ENCODE measurements around the gene XRRA1.

Gene XRRA1

DNA sequence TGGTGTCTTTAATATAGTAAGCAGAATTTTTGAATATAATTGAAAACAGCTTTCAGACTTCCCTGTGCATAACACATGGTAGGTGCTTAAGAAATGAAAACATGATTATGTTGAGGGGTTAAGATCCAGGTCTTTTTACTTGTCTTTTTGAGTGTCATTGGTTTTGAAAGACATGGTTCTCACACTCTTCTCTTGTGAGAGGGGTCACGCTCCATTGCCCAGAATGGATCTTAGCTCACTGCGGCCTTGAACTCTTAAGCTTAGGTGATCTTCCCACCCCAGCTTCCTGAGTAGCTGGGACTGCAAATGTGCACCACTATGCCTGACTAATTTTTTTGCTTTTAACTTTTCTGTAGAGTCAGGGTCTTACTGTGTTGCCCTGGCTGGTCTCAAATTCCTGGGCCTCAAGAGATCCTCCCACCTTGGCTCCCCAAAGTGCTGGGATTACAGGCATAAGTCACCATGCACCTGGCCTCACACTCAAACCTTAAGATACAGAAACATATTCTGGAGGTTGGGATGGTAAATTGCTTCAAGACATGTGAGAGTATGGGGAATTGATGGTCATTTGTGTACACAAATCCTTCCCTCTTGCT lies 1.6 kb upstream of the XRRA1 start:
- no peak for DNase-seq

DNA sequence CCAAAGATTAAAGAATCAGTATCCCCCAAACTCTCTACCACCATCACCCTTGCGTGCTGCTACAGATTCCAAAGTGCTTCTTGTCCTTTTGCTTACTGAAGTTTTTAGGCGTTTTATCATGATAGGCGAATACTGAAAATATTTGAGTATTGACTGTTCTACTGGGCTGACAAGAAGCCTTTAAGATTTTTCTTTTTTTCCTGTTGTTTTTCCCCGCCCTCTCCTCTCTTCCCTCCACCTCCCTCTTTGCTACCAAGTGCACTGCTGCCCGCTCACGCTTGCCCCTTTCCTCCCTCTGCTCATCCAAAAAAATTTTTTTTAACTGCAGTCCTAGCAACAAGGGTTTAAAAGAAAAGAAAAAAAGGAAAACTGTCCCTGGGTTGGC lies 854 bp upstream of the XRRA1 start:
- no peak for DNase-seq

DNA sequence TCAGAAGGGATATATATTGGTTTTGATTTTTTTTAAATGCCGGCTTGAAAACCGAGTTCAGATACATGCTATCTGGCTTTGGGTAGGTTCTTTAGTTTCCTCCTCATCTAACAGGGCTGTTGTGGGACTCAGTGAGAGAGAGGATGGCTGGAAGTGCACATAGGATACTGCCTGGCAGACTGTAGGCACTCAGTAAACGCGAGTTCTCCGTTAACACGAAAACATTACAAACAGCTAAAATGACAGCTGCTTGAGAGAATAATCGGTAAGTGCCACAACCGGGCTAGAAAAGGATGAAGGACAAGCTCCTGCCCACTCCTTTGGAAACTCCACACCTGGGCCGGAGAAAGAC lies 369 bp downstream of the XRRA1 start:
- no peak for DNase-seq

DNA sequence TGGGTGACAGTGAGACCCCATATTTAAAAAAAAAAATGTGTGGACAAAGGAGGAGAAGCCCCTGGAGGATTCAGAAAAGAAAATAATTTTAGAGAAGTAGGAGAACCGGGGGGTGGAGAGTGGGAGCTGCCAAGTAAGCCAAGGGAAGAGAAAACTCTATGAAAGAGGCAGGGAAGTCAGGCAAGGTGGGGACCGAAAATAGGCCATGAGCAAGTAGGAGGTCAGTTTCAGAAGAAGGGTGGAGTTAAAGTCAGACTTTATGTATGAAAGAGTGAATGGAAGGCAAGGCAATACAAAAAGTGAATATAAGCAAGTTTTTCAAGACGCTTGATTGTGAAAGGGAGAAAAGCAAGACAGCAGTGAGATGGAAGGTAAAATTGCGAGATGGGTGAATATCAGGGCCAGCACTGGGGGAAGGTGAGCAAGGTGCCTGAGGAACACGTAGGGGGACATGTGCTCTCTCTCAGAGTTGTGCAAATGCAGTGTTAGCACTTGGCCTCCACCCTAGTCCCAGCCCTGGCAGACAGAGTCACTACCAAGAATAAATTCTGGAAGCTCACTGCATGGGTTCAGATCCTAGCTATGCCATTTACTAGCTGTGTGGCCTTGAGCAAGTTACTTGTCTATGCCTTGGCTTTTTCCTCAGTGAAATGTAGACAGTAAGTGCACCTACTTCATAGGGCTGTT lies 6.7 kb downstream of the XRRA1 start:
- no peak for DNase-seq

DNA sequence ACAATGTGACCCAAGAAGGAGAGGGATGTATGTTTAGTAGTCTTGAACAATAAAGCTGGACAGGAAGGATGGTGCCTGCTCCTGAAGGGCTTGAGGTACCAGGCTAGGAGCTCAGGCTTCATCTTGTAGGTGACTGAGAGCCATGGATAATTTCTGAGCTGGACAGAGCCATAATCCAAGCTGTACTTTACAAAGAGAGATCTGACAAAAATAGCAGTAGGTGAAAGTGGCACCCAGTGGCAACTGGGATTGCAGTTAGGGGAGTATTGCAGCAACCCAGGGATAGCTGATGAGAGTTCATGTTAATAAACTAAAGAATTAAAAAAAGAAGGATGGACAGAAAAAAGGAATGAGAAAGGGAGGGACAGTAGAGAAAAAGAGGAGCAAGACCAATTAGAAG lies 7.4 kb downstream of the XRRA1 start:
- DNase-seq, result no peak

DNA sequence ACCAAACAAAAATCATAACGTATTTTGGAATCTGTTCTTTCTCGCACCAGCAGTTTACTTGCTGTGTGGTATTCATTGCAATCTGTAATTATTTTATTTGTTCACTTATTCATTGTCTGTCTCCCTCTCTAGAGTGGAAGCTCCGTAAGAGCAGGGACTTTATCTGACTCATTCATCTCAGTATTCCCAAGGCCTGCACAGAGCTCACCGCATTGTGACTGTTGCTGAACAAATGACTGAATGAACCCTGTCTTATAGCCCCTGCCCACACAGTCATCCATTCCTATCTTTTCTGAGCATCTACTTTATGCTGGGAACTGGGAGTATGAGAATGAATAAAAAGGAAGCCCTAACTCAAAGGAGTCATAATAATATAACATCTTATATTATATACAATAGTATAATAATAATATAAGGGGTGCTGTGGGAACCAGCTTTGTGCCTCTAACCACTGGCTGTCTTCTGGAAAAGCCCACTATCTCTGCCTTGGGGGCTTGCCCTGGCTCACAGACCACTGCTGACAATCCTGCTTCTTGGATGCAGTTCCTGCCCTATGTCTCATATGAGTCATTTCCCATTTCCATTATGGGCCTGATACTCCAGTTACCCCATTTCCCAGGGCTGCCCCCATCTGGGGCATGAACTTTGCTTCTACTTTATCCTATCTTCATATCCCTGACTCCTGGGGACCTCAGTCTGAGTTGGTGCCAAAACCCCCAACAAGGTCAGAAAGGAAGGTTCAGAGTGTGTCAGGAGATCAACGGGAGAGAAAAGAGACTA lies 11.0 kb downstream of the XRRA1 start:
- no peak for DNase-seq

DNA sequence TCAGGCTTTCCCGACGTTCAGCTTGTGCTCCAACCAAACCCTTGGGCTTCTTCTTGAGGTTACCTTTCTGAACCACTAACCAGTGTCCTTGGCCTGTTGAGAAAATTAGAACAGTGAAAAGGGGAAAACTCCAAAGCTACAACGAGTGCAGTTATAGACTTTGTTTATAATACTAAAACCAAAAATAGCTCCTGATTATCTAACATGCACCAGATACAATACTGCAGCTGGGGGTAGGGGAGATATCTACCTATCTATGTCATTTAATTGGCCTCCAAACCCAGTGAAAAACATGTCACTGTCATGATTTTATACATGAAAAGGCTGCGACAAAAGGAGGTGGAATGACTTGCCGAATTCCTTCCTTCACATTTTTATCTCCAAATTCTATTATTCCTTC lies 11.9 kb downstream of the XRRA1 start:
- no peak for DNase-seq

DNA sequence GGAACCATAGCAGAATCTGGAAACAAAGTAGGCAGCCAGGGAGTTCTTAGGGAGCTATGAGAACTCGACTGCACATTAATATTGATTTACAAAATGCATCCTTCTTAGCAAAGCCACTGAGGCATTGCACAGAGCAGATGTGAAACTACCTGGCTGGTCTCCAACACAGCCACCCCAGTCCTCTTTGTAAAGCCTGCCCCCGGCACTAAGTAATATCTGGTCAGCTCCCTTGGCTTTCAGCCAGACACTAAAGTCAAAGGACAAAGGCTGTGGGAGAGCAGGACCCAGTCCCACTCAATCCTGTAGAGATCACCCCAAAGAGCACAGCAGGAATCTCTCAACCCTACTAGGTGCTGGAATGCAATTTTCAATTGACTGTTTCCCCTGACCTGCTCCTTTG lies 12.8 kb downstream of the XRRA1 start:
- no peak for DNase-seq

DNA sequence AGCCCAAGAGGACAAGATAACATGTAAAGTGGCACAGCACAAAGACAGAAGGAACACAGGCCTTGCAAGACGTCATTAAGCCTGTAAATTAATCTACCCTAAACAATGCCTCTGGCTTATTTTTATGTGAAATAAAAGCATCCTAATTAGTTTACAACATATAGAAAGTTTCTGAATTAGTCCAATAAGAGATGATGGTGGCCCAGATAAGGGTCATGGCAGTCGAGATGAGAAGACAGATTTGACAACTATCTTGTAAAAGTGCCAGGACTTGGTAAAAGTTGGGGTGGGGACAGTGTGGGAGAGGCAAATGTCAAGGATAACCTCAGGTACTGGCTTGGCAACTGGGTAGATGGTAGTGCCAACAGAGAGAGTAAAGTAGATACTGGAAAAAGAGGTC lies 13.6 kb downstream of the XRRA1 start:
- DNase-seq, result no peak

DNA sequence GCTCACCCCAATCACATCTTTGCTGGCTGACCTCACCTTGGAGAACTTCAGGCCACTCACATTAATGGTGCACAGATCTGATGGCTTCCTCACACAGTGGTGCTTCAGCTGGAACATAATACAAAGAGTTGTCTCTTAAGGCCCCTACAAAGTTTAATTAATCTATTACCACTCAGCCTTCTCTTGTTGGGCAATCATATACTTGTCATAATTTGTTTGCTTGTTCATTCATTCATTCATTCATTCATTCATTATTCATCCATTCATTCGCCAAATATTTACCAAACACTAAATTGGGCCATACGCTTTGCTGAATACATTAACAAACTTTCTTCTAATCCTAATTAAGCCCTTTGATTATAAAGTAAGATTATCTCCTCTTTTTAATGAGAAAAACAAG lies 15.1 kb downstream of the XRRA1 start:
- DNase-seq, result no peak

DNA sequence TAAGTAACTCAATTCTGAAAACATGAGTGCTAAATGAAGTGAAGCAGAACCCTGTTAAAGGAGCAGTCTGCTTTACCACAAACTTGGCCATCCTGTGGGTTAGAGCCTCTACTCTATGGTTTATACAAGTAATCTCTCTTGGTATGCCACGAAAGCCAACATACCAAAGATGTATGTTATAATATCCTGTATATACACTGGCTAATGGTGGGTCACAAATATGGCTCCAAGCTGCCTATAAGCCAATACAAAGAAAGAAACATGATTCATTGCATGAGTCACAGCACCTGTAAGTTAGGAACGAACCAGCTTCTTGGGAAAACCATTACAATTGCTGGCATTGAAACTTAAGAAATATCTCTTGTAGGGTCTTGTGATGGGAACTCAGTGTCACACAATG lies 16.1 kb downstream of the XRRA1 start:
- no peak for DNase-seq

DNA sequence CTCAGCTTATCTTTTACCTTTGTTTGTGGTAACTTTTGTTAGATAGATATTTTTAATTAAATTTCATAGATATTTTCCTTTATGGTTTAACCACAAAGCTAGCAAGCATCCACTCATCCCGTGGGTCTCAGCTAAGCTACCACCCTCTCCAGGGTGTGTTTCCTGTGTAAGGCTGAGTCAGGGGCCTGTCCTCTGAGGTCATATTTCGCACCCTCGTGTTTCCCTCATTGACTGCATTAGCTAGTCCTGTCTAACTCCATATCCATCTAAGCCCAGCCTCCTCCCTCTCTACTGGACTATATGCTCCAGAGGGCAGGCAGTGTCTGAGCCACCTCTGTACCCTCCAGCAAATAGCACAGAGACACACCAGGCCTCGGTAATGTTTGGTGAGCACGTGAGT lies 16.7 kb downstream of the XRRA1 start:
- DNase-seq, result no peak

DNA sequence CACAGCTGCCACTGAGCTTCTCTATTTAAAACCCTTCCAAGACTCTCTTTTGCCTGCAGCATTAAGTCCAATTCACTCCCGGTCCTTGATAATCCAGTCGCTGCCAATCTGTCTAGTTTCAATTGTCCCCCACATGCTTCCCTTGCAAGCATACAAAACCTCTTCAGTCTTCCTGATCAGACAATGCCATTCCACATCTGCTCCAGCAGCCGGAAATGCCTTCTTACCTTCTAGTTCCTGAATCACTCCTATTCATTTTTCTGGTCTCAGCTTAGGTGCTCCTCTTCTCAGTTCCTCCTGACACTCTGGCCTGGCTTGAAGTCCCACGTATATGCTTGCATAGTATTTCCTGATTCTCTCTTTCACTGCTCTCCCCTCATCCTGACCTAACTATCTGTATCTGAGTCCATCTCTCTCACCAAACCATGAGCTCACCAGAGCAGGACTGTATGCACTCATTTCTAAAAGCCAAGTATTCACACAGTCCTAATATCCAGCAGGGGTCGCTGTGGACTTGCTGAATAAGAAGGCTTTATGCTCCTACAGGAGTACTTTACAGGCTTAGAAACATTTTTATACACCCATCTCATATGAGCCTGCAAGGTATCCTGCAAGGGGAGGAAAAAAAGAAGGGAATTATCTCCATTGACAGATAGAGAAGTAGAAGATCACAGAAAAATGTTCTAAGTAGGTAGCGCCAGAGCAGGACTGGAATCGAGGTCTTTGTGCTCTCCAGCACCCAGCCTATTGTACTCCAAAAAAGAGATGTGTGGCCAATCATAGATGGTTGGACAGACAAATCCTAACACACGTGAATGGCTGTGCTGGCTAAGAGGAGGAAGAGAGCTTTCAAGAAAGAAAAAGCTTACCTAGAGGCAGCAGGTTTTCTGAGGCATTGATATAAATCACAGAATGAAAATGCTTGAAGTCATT lies 19.2 kb downstream of the XRRA1 start:
- peak; percentile 62 for DNase-seq

DNA sequence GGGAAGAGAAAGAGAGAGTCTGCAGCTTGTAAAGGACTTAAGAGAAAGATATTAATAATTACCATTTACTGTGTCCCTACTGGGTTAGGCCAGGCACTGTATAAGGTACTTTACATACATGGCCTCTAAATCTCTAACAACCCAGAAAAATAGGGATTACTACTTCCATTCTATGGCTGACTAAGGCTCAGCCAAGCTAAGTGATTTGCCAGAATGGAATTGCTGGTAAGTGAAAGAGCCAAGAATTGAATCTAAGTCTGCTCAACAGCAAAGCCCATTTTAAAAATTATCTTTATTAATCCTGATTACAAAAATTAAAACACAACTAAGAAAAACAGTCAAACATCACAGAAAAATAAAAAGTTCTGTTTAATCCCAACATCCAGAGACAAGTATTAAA lies 21.4 kb downstream of the XRRA1 start:
- DNase-seq, result no peak

DNA sequence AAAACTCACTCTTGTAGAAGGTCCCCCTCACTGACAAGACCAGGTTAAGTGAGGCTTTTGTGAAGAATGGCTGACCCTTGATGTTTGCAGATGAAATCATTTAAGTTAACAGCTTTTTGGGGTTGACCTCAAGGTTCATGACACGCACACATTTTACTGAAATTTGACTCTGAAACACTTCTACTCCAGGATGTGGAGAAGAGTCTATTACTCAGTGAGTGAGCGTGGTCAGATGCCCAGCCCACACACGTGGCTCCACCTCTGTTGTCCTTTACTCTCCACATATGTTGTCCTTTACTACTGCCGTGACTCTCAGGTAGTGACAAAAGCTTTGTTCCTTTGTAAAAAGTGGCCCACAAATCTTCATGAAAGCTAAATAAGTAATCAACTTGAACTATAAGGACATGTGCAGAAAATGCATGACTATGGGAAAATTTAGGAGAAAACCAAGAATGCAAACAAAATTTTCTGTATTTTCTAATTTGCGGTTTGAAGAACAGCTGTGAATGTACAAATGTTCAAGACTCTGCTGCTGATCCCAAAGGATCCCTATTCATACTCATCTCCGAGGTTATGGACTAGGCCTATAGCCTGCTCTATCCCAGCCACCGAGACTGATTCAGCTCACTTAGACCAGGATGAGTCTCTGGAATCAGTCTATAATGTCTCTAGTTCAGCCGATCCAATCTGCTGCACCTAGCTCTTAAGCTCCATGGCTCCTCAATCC lies 22.4 kb downstream of the XRRA1 start:
- DNase-seq, result no peak

DNA sequence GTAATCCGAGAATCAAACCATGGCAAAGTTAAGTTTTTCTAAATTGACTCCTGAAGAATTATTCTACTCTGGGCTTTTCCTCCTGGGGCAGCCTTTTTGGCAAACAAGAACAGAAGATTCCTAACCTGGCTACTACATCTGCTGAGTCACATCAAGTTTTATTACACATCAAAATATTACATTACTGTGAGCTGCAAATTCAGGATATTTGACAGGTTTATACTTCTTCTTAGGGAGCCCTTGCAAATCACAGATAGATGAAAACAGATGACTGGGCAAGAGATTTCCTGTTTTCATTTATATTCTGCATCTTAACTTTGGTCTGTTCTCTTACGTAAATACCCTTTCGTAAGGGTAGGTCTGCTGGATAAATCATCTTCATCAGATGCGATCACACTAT lies 23.6 kb downstream of the XRRA1 start:
- no peak for DNase-seq

DNA sequence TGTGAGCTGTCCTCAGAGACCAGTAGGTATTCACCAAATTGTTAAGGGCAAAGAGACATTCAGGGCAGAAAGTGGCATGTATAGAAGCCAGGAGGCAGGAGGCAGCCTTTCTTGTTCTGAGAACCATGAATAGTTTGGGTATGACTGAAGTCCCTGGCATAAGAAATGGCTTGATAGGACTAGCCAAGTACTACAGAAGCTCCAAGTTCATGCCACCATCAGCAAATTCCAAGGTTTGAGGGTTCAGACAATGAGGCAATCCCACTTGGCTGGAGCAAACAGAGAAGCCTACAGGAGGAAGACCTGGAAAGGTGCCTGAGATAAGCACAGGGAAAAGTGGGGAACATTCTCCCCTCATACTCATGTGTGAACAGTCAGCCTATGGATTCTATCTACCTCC lies 25.8 kb downstream of the XRRA1 start:
- DNase-seq, result no peak

DNA sequence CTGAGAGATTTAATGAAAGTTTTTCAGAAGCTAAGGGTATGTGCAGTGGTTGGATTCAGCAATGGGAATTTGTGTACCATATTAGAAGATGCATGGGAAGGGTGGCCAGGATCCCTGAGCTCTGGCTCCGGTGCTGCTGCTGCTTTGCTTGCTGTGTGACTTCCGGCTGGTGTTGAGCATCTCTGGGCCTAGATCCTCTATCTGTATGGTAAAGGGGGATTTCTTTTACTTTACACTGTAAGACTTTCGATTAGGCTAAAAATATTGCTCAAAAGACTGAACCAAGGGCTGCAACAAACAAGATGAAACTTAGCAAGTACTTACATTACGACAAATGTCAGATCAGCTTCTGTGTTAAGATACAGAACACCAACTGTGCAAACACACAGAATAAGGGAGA lies 39.1 kb downstream of the XRRA1 start:
- DNase-seq, result no peak

DNA sequence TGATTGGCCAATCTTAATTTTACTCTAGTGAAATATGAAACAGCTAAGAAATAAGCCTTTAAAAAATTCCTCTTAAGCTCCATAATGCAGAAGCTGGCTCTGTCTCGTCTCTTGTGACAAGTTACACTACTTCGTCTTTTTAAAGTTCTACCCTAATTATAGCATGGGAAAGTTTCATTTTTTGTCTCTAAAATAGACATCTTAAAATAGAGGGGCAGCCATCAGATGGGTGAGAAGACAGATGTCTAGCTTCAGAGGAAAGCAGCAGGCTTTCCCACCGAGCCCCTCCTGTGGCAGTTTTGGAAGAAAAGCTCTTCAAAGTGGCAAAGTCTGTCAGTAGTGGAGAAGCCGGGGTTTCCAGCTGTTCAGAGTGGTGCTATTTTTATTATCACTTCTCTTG lies 39.5 kb downstream of the XRRA1 start:
- DNase-seq, result no peak

DNA sequence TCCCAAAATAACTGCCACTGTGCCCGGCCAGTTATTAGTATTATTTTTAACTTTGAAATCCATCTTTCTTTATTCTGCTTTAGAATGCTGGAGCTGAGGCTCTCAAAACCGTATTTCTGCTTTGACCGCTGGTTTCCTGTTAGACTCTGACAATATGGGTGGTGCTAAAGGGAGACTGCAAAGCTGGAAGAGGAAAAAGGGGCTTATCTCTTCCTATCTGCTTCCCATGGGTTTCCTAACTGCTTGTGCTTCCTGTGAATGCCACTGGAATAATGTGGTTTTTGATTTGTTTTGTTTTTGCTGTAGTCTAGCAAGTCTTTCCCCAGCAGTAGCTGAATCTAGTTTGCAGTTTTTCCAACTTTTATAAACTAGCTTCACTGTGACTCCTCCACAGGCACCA lies 43.6 kb downstream of the XRRA1 start:
- DNase-seq, result no peak

DNA sequence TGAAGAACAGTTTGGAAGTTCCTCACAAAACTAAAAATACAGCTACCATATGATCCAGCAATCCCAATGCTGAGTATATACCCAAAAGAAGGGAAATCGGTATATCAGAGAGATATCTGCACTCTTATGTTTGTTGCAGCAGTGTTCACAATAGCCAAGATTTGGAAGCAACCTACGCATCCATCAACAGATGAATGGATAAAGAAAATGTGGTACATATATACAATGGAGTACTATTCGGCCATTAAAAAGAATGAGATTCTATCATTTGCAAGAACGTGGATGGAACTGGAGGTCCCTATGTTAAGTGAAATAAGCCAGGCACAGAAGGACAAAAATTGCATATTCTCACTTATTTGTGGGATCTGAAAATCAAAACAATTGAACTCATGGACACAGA lies 46.5 kb downstream of the XRRA1 start:
- no peak for DNase-seq

DNA sequence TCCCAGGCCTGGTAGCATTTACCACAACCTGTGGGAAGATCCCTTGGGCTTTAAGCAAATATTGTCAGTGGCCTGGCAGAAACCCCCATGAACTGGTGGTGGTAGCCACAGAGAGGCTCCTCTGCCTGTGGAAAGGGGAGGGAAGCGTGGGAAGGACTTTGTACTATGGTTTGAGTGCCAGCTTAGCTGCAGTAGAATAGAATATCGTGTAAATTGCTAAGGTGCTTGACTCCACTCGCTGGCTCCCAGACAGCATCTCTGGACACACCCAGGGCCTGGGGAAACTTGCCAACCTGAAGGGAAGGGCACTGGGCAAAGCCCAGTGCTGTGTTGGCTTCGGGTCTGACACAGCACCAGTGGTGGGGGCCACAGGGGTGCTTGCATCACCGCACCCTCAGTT lies 52.6 kb downstream of the XRRA1 start:
- no peak for DNase-seq
